ENCODE data around the gene ZNF202.

DNA sequence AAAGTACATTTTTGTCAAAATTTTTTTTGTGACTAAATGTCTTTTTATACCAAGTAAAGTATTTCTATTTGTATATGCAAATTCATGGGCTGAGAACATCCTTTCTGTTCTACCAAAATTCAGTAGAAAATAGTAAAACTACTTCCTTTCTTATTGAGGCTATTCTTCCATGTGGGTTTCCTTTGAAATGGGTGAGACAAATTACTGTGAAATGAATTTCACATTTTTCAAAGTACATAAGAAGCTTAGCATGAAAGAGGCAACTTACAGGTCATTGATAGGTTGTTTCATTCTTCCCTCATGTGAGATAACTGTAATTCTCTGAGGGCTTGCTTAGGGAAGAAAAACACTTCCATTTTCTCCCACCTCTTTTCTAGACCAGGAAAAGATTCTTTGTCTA, 13.9 kb upstream of the ZNF202 start:
- TF ChIP-seq POLR2A (IDR thresholded peaks at IDR 0.05) (no peak), POLR2AphosphoS5 (IDR thresholded peaks at IDR 0.05) (no peak), EP300 (IDR thresholded peaks at IDR 0.05) (no peak)
- TF ChIP-seq, protein P1, sequence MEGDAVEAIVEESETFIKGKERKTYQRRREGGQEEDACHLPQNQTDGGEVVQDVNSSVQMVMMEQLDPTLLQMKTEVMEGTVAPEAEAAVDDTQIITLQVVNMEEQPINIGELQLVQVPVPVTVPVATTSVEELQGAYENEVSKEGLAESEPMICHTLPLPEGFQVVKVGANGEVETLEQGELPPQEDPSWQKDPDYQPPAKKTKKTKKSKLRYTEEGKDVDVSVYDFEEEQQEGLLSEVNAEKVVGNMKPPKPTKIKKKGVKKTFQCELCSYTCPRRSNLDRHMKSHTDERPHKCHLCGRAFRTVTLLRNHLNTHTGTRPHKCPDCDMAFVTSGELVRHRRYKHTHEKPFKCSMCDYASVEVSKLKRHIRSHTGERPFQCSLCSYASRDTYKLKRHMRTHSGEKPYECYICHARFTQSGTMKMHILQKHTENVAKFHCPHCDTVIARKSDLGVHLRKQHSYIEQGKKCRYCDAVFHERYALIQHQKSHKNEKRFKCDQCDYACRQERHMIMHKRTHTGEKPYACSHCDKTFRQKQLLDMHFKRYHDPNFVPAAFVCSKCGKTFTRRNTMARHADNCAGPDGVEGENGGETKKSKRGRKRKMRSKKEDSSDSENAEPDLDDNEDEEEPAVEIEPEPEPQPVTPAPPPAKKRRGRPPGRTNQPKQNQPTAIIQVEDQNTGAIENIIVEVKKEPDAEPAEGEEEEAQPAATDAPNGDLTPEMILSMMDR (IDR thresholded peaks at IDR 0.05): no peak

Measured in upper lobe of left lung (tissue), 4 donors.